WTC11 (cell line): ENCODE data around the gene SLC38A10. TPM values are rescaled to one million over a fixed set of nuclear protein-coding genes. Genes with fewer than 3 reads are reported as not detected.

Experiments used
- ATAC-seq: fragments of 200-7000 bp; cut with Tn5 transposase; 2 replicates; pipeline ENCODE4 v1.10.0; 2021; ENCODE audit warnings: mild to moderate bottlenecking, moderate library complexity
- CTCF ChIA-PET: fragments of 300-600 bp; sonication (Branson Sonifier 250); formaldehyde crosslinking; loops from one replicate; lab custom pipeline; 2021; ENCODE audit warnings: antibody characterized with exemption; lab: Charles Lee
- POLR2A ChIA-PET: fragments of 350-600 bp; sonication (Branson Sonifier 250); formaldehyde crosslinking; loops from one replicate; lab custom pipeline; 2021; ENCODE audit warnings: antibody characterized with exemption; lab: Charles Lee
- DNase-seq: peaks from one replicate; pipeline ENCODE4 v3.0.0; 2021; ENCODE audit warnings: low spot score
- H3K27ac Mint-ChIP-seq: 2 replicates; pipeline ENCODE4 v1.8.0; 2021; ENCODE audit warnings: mixed read lengths
- H3K27me3 Mint-ChIP-seq: 2 replicates; pipeline ENCODE4 v1.8.0; 2021; ENCODE audit warnings: low read depth, mild to moderate bottlenecking, moderate library complexity, mixed read lengths
- H3K36me3 Mint-ChIP-seq: 2 replicates; pipeline ENCODE4 v1.8.0; 2021; ENCODE audit warnings: mixed read lengths
- H3K4me1 Mint-ChIP-seq: 2 replicates; pipeline ENCODE4 v1.8.0; 2022; ENCODE audit warnings: mixed read lengths
- H3K4me3 Mint-ChIP-seq: 2 replicates; pipeline ENCODE4 v1.8.0; 2021; ENCODE audit warnings: mild to moderate bottlenecking, moderate library complexity, mixed read lengths
- H3K9me3 Mint-ChIP-seq: 2 replicates; pipeline ENCODE4 v1.8.0; 2021; ENCODE audit warnings: mixed read lengths
- CREB1 ChIP-seq: sonication (generic); formaldehyde crosslinking; IDR thresholded peaks from 2 replicates; pipeline ENCODE4 v1.8.0; 2023; ENCODE audit warnings: mild to moderate bottlenecking, missing genetic modification reagents
- ELF4 ChIP-seq: sonication (generic); formaldehyde crosslinking; IDR thresholded peaks from 2 replicates; pipeline ENCODE4 v1.8.1; 2022; ENCODE audit warnings: low read depth, mild to moderate bottlenecking, moderate library complexity, missing genetic modification reagents
- EMX1 ChIP-seq: fragments of 250-450 bp; sonication (Bioruptor Pico); IDR thresholded peaks from 2 replicates; pipeline ENCODE4 v1.8.0; 2021; ENCODE audit warnings: mild to moderate bottlenecking
- ESRRA ChIP-seq: sonication (generic); formaldehyde crosslinking; IDR thresholded peaks from 2 replicates; pipeline ENCODE4 v1.8.1; 2022; ENCODE audit warnings: mild to moderate bottlenecking, missing genetic modification reagents, borderline replicate concordance
- ETV6 ChIP-seq: sonication (generic); formaldehyde crosslinking; IDR thresholded peaks from 2 replicates; pipeline ENCODE4 v1.8.1; 2022; ENCODE audit warnings: mild to moderate bottlenecking, missing genetic modification reagents
- GABPB1 ChIP-seq: sonication (generic); formaldehyde crosslinking; IDR thresholded peaks from 2 replicates; pipeline ENCODE4 v1.8.1; 2023; ENCODE audit warnings: mild to moderate bottlenecking, missing genetic modification reagents
- HMGA2 ChIP-seq: fragments of 250-450 bp; sonication (Bioruptor Pico); IDR thresholded peaks from 2 replicates; pipeline ENCODE4 v1.4.0; 2021; ENCODE audit warnings: mild to moderate bottlenecking, moderate library complexity
- RELA ChIP-seq: sonication (generic); formaldehyde crosslinking; IDR thresholded peaks from 2 replicates; pipeline ENCODE4 v1.8.1; 2022; ENCODE audit warnings: missing genetic modification reagents, mild to moderate bottlenecking, borderline replicate concordance
- SMAD3 ChIP-seq: sonication (generic); formaldehyde crosslinking; IDR thresholded peaks from 2 replicates; pipeline ENCODE4 v1.8.0; 2022; ENCODE audit warnings: missing genetic modification reagents, mild to moderate bottlenecking, borderline replicate concordance
- ZBTB21 ChIP-seq: sonication (generic); formaldehyde crosslinking; IDR thresholded peaks from 2 replicates; pipeline ENCODE4 v1.8.1; 2023; ENCODE audit warnings: mild to moderate bottlenecking, missing genetic modification reagents, borderline replicate concordance
- ZNF317 ChIP-seq: sonication (generic); formaldehyde crosslinking; IDR thresholded peaks from 2 replicates; pipeline ENCODE4 v1.8.1; 2023; ENCODE audit warnings: low read depth, mild to moderate bottlenecking, moderate library complexity, missing genetic modification reagents, borderline replicate concordance
- ZNF396 ChIP-seq: fragments of 250-450 bp; sonication (Bioruptor Pico); IDR thresholded peaks from 2 replicates; pipeline ENCODE4 v1.8.0; 2021; ENCODE audit warnings: mild to moderate bottlenecking, moderate library complexity, borderline replicate concordance
- ZNF416 ChIP-seq: fragments of 250-450 bp; sonication (Bioruptor Pico); IDR thresholded peaks from 2 replicates; pipeline ENCODE4 v1.9.0; 2021; ENCODE audit warnings: mild to moderate bottlenecking, inconsistent platforms
- total RNA-seq: library from RNA; stranded (reverse); gene quantifications from 3 replicates; pipeline ENCODE4 v1.2.3, GENCODE V29; 2021
- TF ChIP-seq, protein P1 (sequence below): sonication (generic); formaldehyde crosslinking; IDR thresholded peaks from 2 replicates; pipeline ENCODE4 v1.8.0; 2022; ENCODE audit warnings: mild to moderate bottlenecking, missing genetic modification reagents
- TF ChIP-seq, protein P2 (sequence below): sonication (generic); formaldehyde crosslinking; IDR thresholded peaks from 2 replicates; pipeline ENCODE4 v1.8.1; 2023; ENCODE audit warnings: mild to moderate bottlenecking, missing genetic modification reagents, borderline replicate concordance
- TF ChIP-seq, protein P3 (sequence below): sonication (generic); formaldehyde crosslinking; IDR thresholded peaks from 2 replicates; pipeline ENCODE4 v1.8.1; 2023; ENCODE audit warnings: mild to moderate bottlenecking, missing genetic modification reagents, moderate library complexity
- TF ChIP-seq, protein P4 (sequence below): sonication (generic); formaldehyde crosslinking; IDR thresholded peaks from 2 replicates; pipeline ENCODE4 v1.8.0; 2022; ENCODE audit warnings: mild to moderate bottlenecking, missing genetic modification reagents
- TF ChIP-seq, protein P5 (sequence below): sonication (generic); formaldehyde crosslinking; IDR thresholded peaks from 2 replicates; pipeline ENCODE4 v1.8.0; 2022; ENCODE audit warnings: mild to moderate bottlenecking, missing genetic modification reagents
- TF ChIP-seq, protein P6 (sequence below): fragments of 250-450 bp; sonication (Bioruptor Pico); IDR thresholded peaks from 2 replicates; pipeline ENCODE4 v2.1.2; 2022; ENCODE audit warnings: mild to moderate bottlenecking, moderate library complexity
- TF ChIP-seq, protein P7 (sequence below): sonication (generic); formaldehyde crosslinking; IDR thresholded peaks from 2 replicates; pipeline ENCODE4 v1.8.0; 2023; ENCODE audit warnings: missing genetic modification reagents, mild to moderate bottlenecking, borderline replicate concordance
- TF ChIP-seq, protein P8 (sequence below): fragments of 250-450 bp; sonication (Bioruptor Pico); IDR thresholded peaks from 2 replicates; pipeline ENCODE4 v1.9.0; 2021; ENCODE audit warnings: mild to moderate bottlenecking

SLC38A10 gene
- total RNA-seq, 1 experiment from 2014 or later: 47.0 TPM

DNA sequence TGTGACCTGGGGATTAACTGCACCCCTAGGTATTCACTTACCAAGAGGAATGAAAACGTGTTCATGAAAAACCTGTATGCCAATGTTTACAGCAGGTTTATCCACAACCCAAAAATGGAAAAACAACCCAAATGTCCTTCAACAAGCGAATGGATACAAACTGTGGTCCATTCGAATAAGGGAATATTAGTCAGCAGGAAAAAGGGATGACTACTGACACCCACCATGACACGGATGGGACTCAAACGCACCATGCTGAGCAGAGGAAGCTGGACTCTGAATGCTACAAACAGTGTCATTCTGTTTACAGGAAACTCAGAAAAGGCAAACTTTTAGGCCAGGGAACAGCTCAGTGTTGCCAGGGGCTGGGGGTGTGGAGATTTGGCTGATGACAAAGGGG is 4.9 kb downstream of the SLC38A10 start:
- Mint-ChIP-seq H3K27me3 (no peaks in the 10 kb centered on the region), H3K9me3 (no peaks in the 10 kb centered on the region), H3K27ac (no peak overlapping the region; the same call in 1 of the 2 replicates), H3K36me3 (peaks cover 7% of the 10 kb centered on the region; the same call in 1 of the 2 replicates), H3K4me3 (no peak overlapping the region), H3K4me1 (peaks cover 6% of the 10 kb centered on the region)
- ATAC-seq: no peak
- CTCF ChIA-PET: no interaction called here
- no peak for DNase-seq
- TF ChIP-seq, protein P1, sequence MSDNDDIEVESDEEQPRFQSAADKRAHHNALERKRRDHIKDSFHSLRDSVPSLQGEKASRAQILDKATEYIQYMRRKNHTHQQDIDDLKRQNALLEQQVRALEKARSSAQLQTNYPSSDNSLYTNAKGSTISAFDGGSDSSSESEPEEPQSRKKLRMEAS (CRISPR knock-in tag): no peak
- TF ChIP-seq ESRRA (CRISPR knock-in tag) (no peak), ZNF317 (CRISPR knock-in tag) (no peak), HMGA2 (CRISPR knock-in tag) (no peak), ETV6 (CRISPR knock-in tag) (no peak), ZBTB21 (CRISPR knock-in tag) (no peak), GABPB1 (CRISPR knock-in tag) (no peak), SMAD3 (CRISPR knock-in tag) (no peak), RELA (no peak), ZNF396 (CRISPR knock-in tag) (no peak)
- TF ChIP-seq, protein P2, sequence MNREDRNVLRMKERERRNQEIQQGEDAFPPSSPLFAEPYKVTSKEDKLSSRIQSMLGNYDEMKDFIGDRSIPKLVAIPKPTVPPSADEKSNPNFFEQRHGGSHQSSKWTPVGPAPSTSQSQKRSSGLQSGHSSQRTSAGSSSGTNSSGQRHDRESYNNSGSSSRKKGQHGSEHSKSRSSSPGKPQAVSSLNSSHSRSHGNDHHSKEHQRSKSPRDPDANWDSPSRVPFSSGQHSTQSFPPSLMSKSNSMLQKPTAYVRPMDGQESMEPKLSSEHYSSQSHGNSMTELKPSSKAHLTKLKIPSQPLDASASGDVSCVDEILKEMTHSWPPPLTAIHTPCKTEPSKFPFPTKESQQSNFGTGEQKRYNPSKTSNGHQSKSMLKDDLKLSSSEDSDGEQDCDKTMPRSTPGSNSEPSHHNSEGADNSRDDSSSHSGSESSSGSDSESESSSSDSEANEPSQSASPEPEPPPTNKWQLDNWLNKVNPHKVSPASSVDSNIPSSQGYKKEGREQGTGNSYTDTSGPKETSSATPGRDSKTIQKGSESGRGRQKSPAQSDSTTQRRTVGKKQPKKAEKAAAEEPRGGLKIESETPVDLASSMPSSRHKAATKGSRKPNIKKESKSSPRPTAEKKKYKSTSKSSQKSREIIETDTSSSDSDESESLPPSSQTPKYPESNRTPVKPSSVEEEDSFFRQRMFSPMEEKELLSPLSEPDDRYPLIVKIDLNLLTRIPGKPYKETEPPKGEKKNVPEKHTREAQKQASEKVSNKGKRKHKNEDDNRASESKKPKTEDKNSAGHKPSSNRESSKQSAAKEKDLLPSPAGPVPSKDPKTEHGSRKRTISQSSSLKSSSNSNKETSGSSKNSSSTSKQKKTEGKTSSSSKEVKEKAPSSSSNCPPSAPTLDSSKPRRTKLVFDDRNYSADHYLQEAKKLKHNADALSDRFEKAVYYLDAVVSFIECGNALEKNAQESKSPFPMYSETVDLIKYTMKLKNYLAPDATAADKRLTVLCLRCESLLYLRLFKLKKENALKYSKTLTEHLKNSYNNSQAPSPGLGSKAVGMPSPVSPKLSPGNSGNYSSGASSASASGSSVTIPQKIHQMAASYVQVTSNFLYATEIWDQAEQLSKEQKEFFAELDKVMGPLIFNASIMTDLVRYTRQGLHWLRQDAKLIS (CRISPR knock-in tag): no peak
- TF ChIP-seq, protein P3, sequence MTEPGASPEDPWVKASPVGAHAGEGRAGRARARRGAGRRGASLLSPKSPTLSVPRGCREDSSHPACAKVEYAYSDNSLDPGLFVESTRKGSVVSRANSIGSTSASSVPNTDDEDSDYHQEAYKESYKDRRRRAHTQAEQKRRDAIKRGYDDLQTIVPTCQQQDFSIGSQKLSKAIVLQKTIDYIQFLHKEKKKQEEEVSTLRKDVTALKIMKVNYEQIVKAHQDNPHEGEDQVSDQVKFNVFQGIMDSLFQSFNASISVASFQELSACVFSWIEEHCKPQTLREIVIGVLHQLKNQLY: no peak
- TF ChIP-seq, protein P4, sequence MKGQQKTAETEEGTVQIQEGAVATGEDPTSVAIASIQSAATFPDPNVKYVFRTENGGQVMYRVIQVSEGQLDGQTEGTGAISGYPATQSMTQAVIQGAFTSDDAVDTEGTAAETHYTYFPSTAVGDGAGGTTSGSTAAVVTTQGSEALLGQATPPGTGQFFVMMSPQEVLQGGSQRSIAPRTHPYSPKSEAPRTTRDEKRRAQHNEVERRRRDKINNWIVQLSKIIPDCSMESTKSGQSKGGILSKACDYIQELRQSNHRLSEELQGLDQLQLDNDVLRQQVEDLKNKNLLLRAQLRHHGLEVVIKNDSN: no peak
- TF ChIP-seq, protein P5, sequence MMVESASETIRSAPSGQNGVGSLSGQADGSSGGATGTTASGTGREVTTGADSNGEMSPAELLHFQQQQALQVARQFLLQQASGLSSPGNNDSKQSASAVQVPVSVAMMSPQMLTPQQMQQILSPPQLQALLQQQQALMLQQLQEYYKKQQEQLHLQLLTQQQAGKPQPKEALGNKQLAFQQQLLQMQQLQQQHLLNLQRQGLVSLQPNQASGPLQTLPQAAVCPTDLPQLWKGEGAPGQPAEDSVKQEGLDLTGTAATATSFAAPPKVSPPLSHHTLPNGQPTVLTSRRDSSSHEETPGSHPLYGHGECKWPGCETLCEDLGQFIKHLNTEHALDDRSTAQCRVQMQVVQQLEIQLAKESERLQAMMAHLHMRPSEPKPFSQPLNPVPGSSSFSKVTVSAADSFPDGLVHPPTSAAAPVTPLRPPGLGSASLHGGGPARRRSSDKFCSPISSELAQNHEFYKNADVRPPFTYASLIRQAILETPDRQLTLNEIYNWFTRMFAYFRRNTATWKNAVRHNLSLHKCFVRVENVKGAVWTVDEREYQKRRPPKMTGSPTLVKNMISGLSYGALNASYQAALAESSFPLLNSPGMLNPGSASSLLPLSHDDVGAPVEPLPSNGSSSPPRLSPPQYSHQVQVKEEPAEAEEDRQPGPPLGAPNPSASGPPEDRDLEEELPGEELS (CRISPR knock-in tag): no peak
- TF ChIP-seq, protein P6, sequence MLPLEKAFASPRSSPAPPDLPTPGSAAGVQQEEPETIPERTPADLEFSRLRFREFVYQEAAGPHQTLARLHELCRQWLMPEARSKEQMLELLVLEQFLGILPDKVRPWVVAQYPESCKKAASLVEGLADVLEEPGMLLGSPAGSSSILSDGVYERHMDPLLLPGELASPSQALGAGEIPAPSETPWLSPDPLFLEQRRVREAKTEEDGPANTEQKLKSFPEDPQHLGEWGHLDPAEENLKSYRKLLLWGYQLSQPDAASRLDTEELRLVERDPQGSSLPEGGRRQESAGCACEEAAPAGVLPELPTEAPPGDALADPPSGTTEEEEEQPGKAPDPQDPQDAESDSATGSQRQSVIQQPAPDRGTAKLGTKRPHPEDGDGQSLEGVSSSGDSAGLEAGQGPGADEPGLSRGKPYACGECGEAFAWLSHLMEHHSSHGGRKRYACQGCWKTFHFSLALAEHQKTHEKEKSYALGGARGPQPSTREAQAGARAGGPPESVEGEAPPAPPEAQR: no peak
- TF ChIP-seq, all 79 proteins: peak for 0
- POLR2A ChIA-PET: no interaction called here

DNA sequence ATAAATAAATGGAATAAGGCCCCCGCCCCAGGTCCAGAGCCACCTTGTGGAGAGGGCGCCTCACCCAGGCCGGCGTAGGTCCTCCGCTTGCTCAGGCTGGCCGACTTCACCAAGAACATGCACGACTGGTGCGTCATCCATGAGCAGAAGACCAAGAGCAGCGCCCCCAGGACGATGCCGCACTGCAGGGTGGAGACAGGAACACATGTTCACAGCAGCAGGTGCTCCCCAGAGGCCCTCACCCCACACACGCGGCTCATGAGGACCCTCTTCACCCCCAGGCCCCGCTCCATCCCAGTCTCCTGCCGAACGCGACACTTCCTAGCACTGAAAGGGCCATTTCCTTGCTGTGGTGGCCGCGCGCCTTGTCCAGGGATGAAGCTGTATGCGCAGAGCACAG is 5.5 kb downstream of the SLC38A10 start:
- peaks cover 10% of the 10 kb centered on the region for H3K4me1 Mint-ChIP-seq
- H3K9me3 Mint-ChIP-seq: no peaks in the 10 kb centered on the region
- H3K36me3 Mint-ChIP-seq: peaks cover 7% of the 10 kb centered on the region; the same call in 1 of the 2 replicates
- H3K4me3 Mint-ChIP-seq: no peak overlapping the region
- no peaks in the 10 kb centered on the region for H3K27me3 Mint-ChIP-seq
- ChIA-PET POLR2A (no interaction called here), CTCF (no interaction called here)
- DNase-seq (no peak), ATAC-seq (no peak)
- H3K27ac Mint-ChIP-seq: no peak overlapping the region
- TF ChIP-seq GABPB1 (CRISPR knock-in tag) (no peak), RELA (no peak), EMX1 (CRISPR knock-in tag) (no peak), CREB1 (CRISPR knock-in tag) (no peak), ELF4 (CRISPR knock-in tag) (no peak), ZNF416 (CRISPR knock-in tag) (no peak)
- TF ChIP-seq, protein P1 (CRISPR knock-in tag): no peak
- TF ChIP-seq, protein P7, sequence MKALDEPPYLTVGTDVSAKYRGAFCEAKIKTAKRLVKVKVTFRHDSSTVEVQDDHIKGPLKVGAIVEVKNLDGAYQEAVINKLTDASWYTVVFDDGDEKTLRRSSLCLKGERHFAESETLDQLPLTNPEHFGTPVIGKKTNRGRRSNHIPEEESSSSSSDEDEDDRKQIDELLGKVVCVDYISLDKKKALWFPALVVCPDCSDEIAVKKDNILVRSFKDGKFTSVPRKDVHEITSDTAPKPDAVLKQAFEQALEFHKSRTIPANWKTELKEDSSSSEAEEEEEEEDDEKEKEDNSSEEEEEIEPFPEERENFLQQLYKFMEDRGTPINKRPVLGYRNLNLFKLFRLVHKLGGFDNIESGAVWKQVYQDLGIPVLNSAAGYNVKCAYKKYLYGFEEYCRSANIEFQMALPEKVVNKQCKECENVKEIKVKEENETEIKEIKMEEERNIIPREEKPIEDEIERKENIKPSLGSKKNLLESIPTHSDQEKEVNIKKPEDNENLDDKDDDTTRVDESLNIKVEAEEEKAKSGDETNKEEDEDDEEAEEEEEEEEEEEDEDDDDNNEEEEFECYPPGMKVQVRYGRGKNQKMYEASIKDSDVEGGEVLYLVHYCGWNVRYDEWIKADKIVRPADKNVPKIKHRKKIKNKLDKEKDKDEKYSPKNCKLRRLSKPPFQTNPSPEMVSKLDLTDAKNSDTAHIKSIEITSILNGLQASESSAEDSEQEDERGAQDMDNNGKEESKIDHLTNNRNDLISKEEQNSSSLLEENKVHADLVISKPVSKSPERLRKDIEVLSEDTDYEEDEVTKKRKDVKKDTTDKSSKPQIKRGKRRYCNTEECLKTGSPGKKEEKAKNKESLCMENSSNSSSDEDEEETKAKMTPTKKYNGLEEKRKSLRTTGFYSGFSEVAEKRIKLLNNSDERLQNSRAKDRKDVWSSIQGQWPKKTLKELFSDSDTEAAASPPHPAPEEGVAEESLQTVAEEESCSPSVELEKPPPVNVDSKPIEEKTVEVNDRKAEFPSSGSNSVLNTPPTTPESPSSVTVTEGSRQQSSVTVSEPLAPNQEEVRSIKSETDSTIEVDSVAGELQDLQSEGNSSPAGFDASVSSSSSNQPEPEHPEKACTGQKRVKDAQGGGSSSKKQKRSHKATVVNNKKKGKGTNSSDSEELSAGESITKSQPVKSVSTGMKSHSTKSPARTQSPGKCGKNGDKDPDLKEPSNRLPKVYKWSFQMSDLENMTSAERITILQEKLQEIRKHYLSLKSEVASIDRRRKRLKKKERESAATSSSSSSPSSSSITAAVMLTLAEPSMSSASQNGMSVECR: no peak
- TF ChIP-seq, protein P8, sequence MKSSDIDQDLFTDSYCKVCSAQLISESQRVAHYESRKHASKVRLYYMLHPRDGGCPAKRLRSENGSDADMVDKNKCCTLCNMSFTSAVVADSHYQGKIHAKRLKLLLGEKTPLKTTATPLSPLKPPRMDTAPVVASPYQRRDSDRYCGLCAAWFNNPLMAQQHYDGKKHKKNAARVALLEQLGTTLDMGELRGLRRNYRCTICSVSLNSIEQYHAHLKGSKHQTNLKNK (CRISPR knock-in tag): no peak
